Heart left ventricle (tissue), 16 donors: Measurements from ENCODE around the gene PROSER3. TPM values are rescaled to one million over a fixed set of nuclear protein-coding genes. Genes with fewer than 3 reads are reported as not detected.

Source experiments
- ATAC-seq, 4 donors: fragments of 200-7000 bp; cut with Tn5 transposase; one replicate each; pipeline ENCODE4 v1.9.1; 2020 to 2022; ENCODE audit warnings: moderate library complexity in 4 of 4, mild to moderate bottlenecking in 3 of 4, moderate number of reproducible peaks in 1 of 4
- DNase-seq, 5 donors: peaks; one replicate each; pipeline ENCODE4 v3.0.0-alpha.2; 2020
- H3K27ac ChIP-seq, 12 donors: fragments of 200-600 bp; sonication (generic) in 4 of 12; one replicate each; pipeline versions ENCODE4 v1.5.0 to v1.8.0; 2016 to 2022; ENCODE audit warnings: mild to moderate bottlenecking in 2 of 12
- H3K27me3 ChIP-seq, 9 donors: fragments of 200-600 bp; sonication (generic) in 2 of 9; one replicate each; pipeline versions ENCODE4 v1.5.1 to v1.8.0; 2016 to 2022; ENCODE audit warnings: mild to moderate bottlenecking in 3 of 9
- H3K36me3 ChIP-seq, 9 donors: fragments of 200-600 bp; sonication (generic) in 2 of 9; one replicate each; pipeline versions ENCODE4 v1.5.0 to v1.8.0; 2018 to 2022; ENCODE audit warnings: mild to moderate bottlenecking in 2 of 9
- H3K4me1 ChIP-seq, 12 donors: fragments of 200-600 bp; sonication (generic) in 4 of 12; one replicate each; pipeline versions ENCODE4 v1.5.0 to v1.8.0; 2016 to 2022; ENCODE audit warnings: mild to moderate bottlenecking in 3 of 12
- H3K4me3 ChIP-seq, 12 donors: fragments of 200-600 bp; sonication (generic) in 4 of 12; one replicate each; pipeline versions ENCODE4 v1.5.0 to v1.8.0; 2017 to 2022; ENCODE audit warnings: mild to moderate bottlenecking in 9 of 12, moderate library complexity in 4 of 12
- H3K9me3 ChIP-seq, 12 donors: fragments of 200-600 bp; sonication (generic) in 4 of 12; one replicate each; pipeline versions ENCODE4 v1.5.0 to v1.8.0; 2016 to 2022; ENCODE audit warnings: mild to moderate bottlenecking in 1 of 12
- CTCF ChIP-seq, 12 donors: fragments of 200-600 bp; sonication (generic) in 4 of 12; IDR thresholded peaks; one replicate each; pipeline versions ENCODE4 v1.5.0 to v1.8.0; 2018 to 2022; ENCODE audit warnings: antibody characterized with exemption in 12 of 12, mild to moderate bottlenecking in 5 of 12
- POLR2A ChIP-seq, 2 donors: fragments of 450-650 bp; IDR thresholded peaks; one replicate each; pipeline ENCODE4 v1.6.1; 2017; ENCODE audit warnings: antibody characterized with exemption in 2 of 2, mild to moderate bottlenecking in 2 of 2, moderate library complexity in 2 of 2
- WGBS, 4 donors: extraction: QIAGEN DNeasy Blood & Tissue Kit in 2 of 4; methylation state at CpG; one replicate each; pipeline versions ENCODE4 v1.1.5 to v1.1.7; 2013 to 2018; 5-methylcytosine and 5-hydroxymethylcytosine counted together
- intact Hi-C, 10 donors: fragments of 100-400 bp; cut with DNase I; formaldehyde crosslinking; loops; one replicate each; pipeline versions ENCODE4 v1.11.1 to v1.14.2; 2022
- polyA plus RNA-seq, 2 donors: library from polyadenylated mRNA; stranded (reverse); fragments of 200-250 nt; gene quantifications; one replicate each; pipeline ENCODE4 v1.2.3, GENCODE V29; 2013
- total RNA-seq, 9 donors: library from RNA; depleted of rRNA in 2 of 9; stranded (reverse); fragments of >200 nt in 2 of 9; fragmentation: NEBNext Ultra II Directional in 3 of 9; extraction: Animal tissue kit (Norgen Biotek cat#: 25700) in 3 of 9; gene quantifications; one replicate each; pipeline versions ENCODE4 v1.1.0 to v1.2.4, GENCODE V29; 2016 to 2023
- donor health status: ischemic (EF 13 %, LVEDD 7.1; RV severe dilation, severe dysfunction).
- donor health status: healthy with polysubstance abuse.
- donor health status: DM: no; HTN: yes; CAD: no.
- donor health status: DM: no; HTN: no; CAD: no.
- donor health status: ischemic (EF 25% LVEDD 6.9; RV normal size, moderate dysfunction).
- donor health status: ischemic (EF 25% LVEDD 5.7; RV mildly dilated, moderate dysfunction).
- donor health status: healthy.
- donor health status: DM: yes; HTN: yes; CAD: no.
- donor health status: ischemic (EF 35%, LVEDD 5.7; RV mildly dilated, moderate dysfunction).
- donor health status: nonischemic (EF 11% LVEDD 7.7; RV severe dilation, severe dysfunction).
- donor health status: DM: yes; HTN: yes; CAD: no.
- donor health status: PGD.
- donor health status: ischemic (EF 29% LVEDD 5.4; RV normal size, mild dysfunction).
- donor health status: nonischemic (EF 23%, LVEDD 6.1; RV moderate dilation, normal function).

The PROSER3 gene
- total and polyA plus RNA-seq, 11 donors = 1.9 to 19.7 (median 9.7) TPM

DNA sequence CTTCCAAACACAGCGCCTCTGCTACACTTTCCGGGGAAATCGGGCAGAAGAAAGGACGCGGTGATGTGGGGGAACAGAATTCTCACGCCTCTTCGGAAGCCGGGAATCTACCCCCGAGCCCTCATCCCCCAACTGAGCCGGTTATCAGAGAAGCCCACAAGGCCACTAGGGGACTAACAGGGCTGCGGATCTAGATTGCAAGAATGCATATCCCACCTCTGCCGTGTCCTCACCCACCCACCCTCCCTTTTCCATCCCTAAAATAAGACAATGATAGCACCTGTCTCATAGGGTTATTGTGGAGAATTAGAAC, 16.8 kb upstream of the PROSER3 start:
- peaks cover 0 to 42% (median 36%) of the 10 kb centered on the region in 9 donors for H3K36me3 ChIP-seq
- peaks cover 10 to 56% (median 26%) of the 10 kb centered on the region in 12 donors for H3K4me1 ChIP-seq
- peak overlapping the region in 11 of 12 donors; percentile 60 to 95 (median 74) for H3K27ac ChIP-seq
- DNase-seq (no peak), ATAC-seq (no peak)
- H3K27me3 ChIP-seq = no peaks in the 10 kb centered on the region
- no peaks in the 10 kb centered on the region for H3K9me3 ChIP-seq
- peak overlapping the region; percentile 20 to 80 (median 64) for H3K4me3 ChIP-seq
- intact Hi-C loops = loop anchor here in 4 of 10 donors (5.0 to 10.0 kb wide), 3 partner anchors 191 to 314 kb away; partner anchors contain the start of genes LRFN3 (in 2 of the 4), THAP8 (in 1 of the 4) and WDR62 (in 1 of the 4)
- TF ChIP-seq POLR2A (IDR thresholded peaks at IDR 0.05) = no peak
- TF ChIP-seq CTCF (IDR thresholded peaks at IDR 0.05) = no peak
- 6 to 12% (median 7%) methylated on average over 9 to 12 of the region's 12 CpGs for WGBS, 4 donors

DNA sequence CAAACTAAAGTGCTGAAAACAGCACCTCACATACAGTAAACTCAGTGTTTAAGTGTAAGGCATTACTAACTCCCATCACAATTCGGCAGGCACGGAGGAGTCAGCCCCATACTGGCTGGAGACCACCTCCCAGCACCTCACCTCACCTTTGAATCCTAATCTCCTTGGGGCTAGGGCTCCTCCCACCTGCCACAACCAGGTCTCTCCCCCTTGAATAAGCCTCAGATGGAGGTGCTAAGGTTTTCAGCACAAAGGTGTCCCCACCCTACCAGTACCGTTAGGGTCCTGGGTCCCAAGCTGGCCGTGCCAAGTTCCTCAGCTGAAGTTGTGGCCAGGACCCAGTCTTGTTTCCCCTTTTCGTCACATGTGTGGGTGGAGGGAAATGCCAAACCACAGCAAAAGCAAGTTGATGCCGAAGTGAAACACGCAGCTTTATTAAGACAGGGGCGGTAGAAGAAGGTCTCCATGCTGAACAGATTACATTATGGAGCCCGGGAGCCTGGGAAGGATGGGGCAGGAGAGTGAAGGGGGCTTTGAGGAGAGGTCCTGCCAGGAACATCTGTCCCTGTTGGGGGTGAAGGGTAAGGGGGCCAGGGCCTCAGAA, 15.8 kb upstream of the PROSER3 start, which contains the start of gene IGFLR1:
IGFLR1 (minus strand) TSS at position 332 of the 604 bp plus-strand sequence. CDS start 1,272 bp downstream, outside the sequence.
- no peaks in the 10 kb centered on the region for H3K27me3 ChIP-seq
- ATAC-seq (no peak), DNase-seq (peak in 1 of 5 donors; percentile 56)
- peaks cover 0 to 33% (median 25%) of the 10 kb centered on the region in 9 donors for H3K36me3 ChIP-seq
- intact Hi-C loops = loop anchor here in 4 of 10 donors (5.0 to 10.0 kb wide), 3 partner anchors 190 to 313 kb away; partner anchors contain the start of genes LRFN3 (in 2 of the 4), THAP8 (in 1 of the 4) and WDR62 (in 1 of the 4)
- peaks cover 14 to 67% (median 32%) of the 10 kb centered on the region in 12 donors for H3K4me1 ChIP-seq
- TF ChIP-seq CTCF (IDR thresholded peaks at IDR 0.05) (no peak), POLR2A (IDR thresholded peaks at IDR 0.05) (no peak)
- no peaks in the 10 kb centered on the region for H3K9me3 ChIP-seq
- 75 to 88% (median 84%) methylated on average over 9 of the region's 9 CpGs for WGBS, 4 donors
- peak within 1 kb of the TSS in 10 of 12 donors; percentile 29 to 95 (median 74) for H3K27ac ChIP-seq
- peak within 1 kb of the TSS in 10 of 12 donors; percentile 42 to 80 (median 67) for H3K4me3 ChIP-seq

DNA sequence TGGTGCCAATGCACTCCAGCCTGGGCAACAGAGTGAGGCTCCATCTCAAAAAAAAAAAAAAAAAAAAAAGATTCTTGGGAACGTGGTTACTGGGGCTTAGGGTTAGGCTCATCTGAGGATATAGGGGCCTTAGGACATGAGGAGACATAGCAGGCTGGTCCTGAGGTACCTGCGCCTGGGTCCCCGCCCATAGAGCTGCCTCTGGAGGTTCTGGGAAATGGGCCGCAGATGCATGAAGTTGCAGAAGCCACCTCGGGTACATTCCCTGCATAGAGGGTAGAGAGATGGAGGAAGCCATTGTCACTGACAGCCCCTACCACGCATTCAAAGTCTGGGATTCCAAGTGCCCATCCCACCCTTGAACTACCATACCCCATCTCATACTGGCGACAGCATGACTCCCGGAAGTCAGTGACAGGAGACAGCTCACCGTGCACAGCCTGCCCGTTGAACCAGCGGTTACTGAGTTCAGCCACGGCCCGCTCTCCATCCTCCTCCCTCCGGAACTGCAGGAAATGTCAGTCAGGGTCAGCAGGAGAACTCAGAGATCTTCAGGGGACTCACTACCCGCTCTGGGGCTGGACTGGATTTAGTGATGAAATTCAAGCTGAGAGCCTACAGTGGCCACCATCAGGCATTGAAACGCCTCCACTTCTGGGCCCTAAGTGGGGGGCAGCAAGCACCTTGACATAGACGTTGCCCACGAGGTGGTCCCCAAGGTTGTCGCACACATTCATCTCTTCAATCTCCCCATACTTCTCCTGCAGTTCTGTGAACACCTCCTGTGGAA, 14.1 kb upstream of the PROSER3 start:
- WGBS, 4 donors = 83 to 90% (median 87%) methylated on average over 19 of the region's 19 CpGs
- no peak for DNase-seq
- H3K4me1 ChIP-seq = peaks cover 14 to 74% (median 39%) of the 10 kb centered on the region in 12 donors
- H3K4me3 ChIP-seq = peak overlapping the region in 8 of 12 donors; percentile 84 to 100 (median 91)
- H3K36me3 ChIP-seq = peaks cover 0 to 18% (median 10%) of the 10 kb centered on the region in 9 donors
- ATAC-seq = no peak
- intact Hi-C loops = loop anchor here in 5 of 10 donors (2.0 to 10.0 kb wide), 4 partner anchors 27 to 311 kb away; partner anchors contain the start of genes LRFN3 (in 2 of the 5), THAP8 (in 1 of the 5) and WDR62 (in 1 of the 5)
- H3K27ac ChIP-seq = peak overlapping the region in 3 of 12 donors; percentile 100
- H3K27me3 ChIP-seq = no peaks in the 10 kb centered on the region
- TF ChIP-seq CTCF (IDR thresholded peaks at IDR 0.05) (no peak), POLR2A (IDR thresholded peaks at IDR 0.05) (no peak)
- no peaks in the 10 kb centered on the region for H3K9me3 ChIP-seq
